ENCODE data around the gene HTRA2. TPM values are rescaled to one million over a fixed set of nuclear protein-coding genes. Genes with fewer than 3 reads are reported as not detected.

Gene HTRA2
- total RNA-seq, 1 experiment from 2014 or later: 24.9 TPM

- Histone ChIP-seq H3K56ac (ENCODE audit: insufficient read length, low read depth, low read length) (no peak overlapping the region), H2BK15ac (ENCODE audit: low read depth, low read length) (no peak overlapping the region), H2AFZ (ENCODE audit: low read length) (no peak overlapping the region), H3K27ac (ENCODE audit: insufficient read length, low read depth, low read length) (no peak overlapping the region), H3K79me2 (ENCODE audit: insufficient read depth, low read length) (no peaks in the 10 kb centered on the region), H2BK120ac (ENCODE audit: low read depth, low read length, poor library complexity, severe bottlenecking) (no peak overlapping the region), H4K91ac (ENCODE audit: insufficient read length, low read depth, low read length) (no peak overlapping the region), H3K27me3 (ENCODE audit: insufficient read depth, low read length) (no peaks in the 10 kb centered on the region; the same call in 1 of the 2 replicates), H4K8ac (replicated peaks; ENCODE audit: insufficient read length, low read depth, low read length) (no peak overlapping the region), H4K5ac (ENCODE audit: insufficient read length, low read depth, low read length) (no peak overlapping the region), H3K9ac (ENCODE audit: extremely low read depth, insufficient read length, low read length) (no peak overlapping the region), H3K18ac (ENCODE audit: insufficient read length, low read depth, low read length) (no peak overlapping the region), H3K9me3 (ENCODE audit: control insufficient read depth, low read depth, low read length) (no peaks in the 10 kb centered on the region), H2BK12ac (ENCODE audit: insufficient read length, low read depth, low read length) (no peak overlapping the region), H3K14ac (ENCODE audit: insufficient read depth, low read length) (no peak overlapping the region; the same call in 1 of the 2 replicates), H3K4me1 (ENCODE audit: insufficient read depth, low read length) (0 out of 2 replicates have a peak, but pooled peaks cover 5% of the 10 kb centered on the region), H2BK5ac (ENCODE audit: insufficient read length, low read length) (no peak overlapping the region), H3T11ph (ENCODE audit: low read length) (no peak overlapping the region), H4K20me1 (ENCODE audit: control insufficient read depth, insufficient read depth, insufficient read length) (no peaks in the 10 kb centered on the region), H3K4ac (ENCODE audit: low read depth, low read length) (no peak overlapping the region), H2BK20ac (ENCODE audit: low read depth, low read length, poor library complexity, severe bottlenecking) (no peak overlapping the region), H3K23me2 (ENCODE audit: insufficient read length, low read depth, low read length, poor library complexity, severe bottlenecking) (peaks cover 20% of the 10 kb centered on the region), H3K79me1 (ENCODE audit: insufficient read depth, low read depth, low read length, poor library complexity, severe bottlenecking) (no peaks in the 10 kb centered on the region), H3K4me2 (ENCODE audit: insufficient read depth, insufficient read length, low read length) (no peak overlapping the region), H3K23ac (ENCODE audit: insufficient read length, low read depth, low read length) (no peak overlapping the region), H2AK5ac (ENCODE audit: insufficient read length, low read length) (no peak overlapping the region)
- Mint-ChIP-seq H3K27me3 (ENCODE audit: low read depth) (peaks cover 45% of the 10 kb centered on the region), H3K4me1 (peaks cover 19 to 25% of the 10 kb centered on the region in 2 experiments), H3K9me3 (no peaks in the 10 kb centered on the region), H3K27ac (0 out of 7 replicates have a peak overlapping the region, but pooled peaks of 1 of the 3 experiments have one; percentile 49), H3K4me3 (peak overlapping the region in 1 of 2 experiments; percentile 38; a peak in 1 of 5 replicates), H3K36me3 (ENCODE audit: insufficient read depth in 1 of 3, low read depth in 3 of 3) (peaks cover 0 to 16% (median 12%) of the 10 kb centered on the region in 3 experiments; a peak in 4 of 7 replicates)
- TF ChIP-seq CTCF (conservative IDR thresholded peaks at IDR 0.05): no peak
- no CpG with 5 or more reads among the region's 6 CpGs for WGBS (ENCODE audit: extremely low coverage, insufficient read length, low lambda C conversion rate)
- no peak for DNase-seq
Measured at GRCh38 chr2:74556831-74557370, 27.2 kb downstream of the HTRA2 start.
